Loucy (cell line): Measurements from ENCODE around the gene MAP7D3.
A peak's percentile ranks its signal among the peaks of the same experiment; 100 is the strongest.
"Not testable (repeated sequence)": the region's sequence is repeated elsewhere in the genome, so short reads cannot be mapped to it uniquely, and the experiment has no call there.

Experiments used
- H2AFZ ChIP-seq: fragments of 200-600 bp; sonication (generic); 2 replicates; pipeline ENCODE4 v1.6.0; 2016; ENCODE audit warnings: antibody characterized with exemption, mild to moderate bottlenecking, low read length, moderate library complexity
- H3F3A ChIP-seq: fragments of 200-600 bp; 2 replicates; pipeline ENCODE4 v1.6.0; 2016; ENCODE audit warnings: antibody characterized with exemption, low read depth, mild to moderate bottlenecking
- H3K27me3 ChIP-seq: fragments of 200-600 bp; sonication (generic); 2 replicates; pipeline ENCODE4 v1.6.1; 2014; ENCODE audit warnings: low read length, mild to moderate bottlenecking; ENCODE audit not compliant: insufficient read depth, poor library complexity, severe bottlenecking
- H3K36me3 ChIP-seq: fragments of 200-600 bp; sonication (generic); 2 replicates; pipeline ENCODE4 v1.6.1; 2016; ENCODE audit warnings: low read length; ENCODE audit not compliant: insufficient read depth
- H3K4me1 ChIP-seq: fragments of 200-600 bp; sonication (generic); 2 replicates; pipeline ENCODE4 v1.5.1; 2014; ENCODE audit warnings: low read length, mild to moderate bottlenecking; ENCODE audit not compliant: insufficient read depth, poor library complexity, severe bottlenecking
- H3K4me2 ChIP-seq: fragments of 200-600 bp; sonication (generic); 2 replicates; pipeline ENCODE4 v1.6.0; 2014; ENCODE audit warnings: antibody characterized with exemption, low read length, low read depth, mild to moderate bottlenecking; ENCODE audit not compliant: poor library complexity, severe bottlenecking
- H3K4me3 ChIP-seq: fragments of 200-600 bp; sonication (generic); 2 replicates; pipeline ENCODE4 v1.5.1; 2014; ENCODE audit warnings: low read length, mild to moderate bottlenecking, mixed read lengths; ENCODE audit not compliant: poor library complexity, severe bottlenecking
- H3K79me2 ChIP-seq: fragments of 200-600 bp; sonication (generic); 2 replicates; pipeline ENCODE4 v1.6.1; 2014; ENCODE audit warnings: low read length; ENCODE audit not compliant: insufficient read depth
- H3K9ac ChIP-seq: fragments of 200-600 bp; sonication (generic); 2 replicates; pipeline ENCODE4 v1.6.0; 2014; ENCODE audit warnings: mild to moderate bottlenecking, low read depth, low read length, moderate library complexity; ENCODE audit not compliant: poor library complexity, severe bottlenecking
- H3K9me2 ChIP-seq: fragments of 200-600 bp; sonication (generic); replicated peaks from 2 replicates; pipeline ENCODE4 v1.6.1; 2016; ENCODE audit warnings: low read depth, low read length, mixed read lengths
- H3K9me3 ChIP-seq: fragments of 200-600 bp; sonication (generic); 2 replicates; pipeline ENCODE4 v1.6.1; 2014; ENCODE audit warnings: mild to moderate bottlenecking, antibody characterized with exemption, low read length, low read depth; ENCODE audit not compliant: insufficient read depth
- H4K20me1 ChIP-seq: fragments of 200-600 bp; sonication (generic); 2 replicates; pipeline ENCODE4 v1.6.0; 2014; ENCODE audit warnings: antibody characterized with exemption, low read length, mild to moderate bottlenecking; ENCODE audit not compliant: insufficient read depth, poor library complexity, severe bottlenecking
- CTCF ChIP-seq: fragments of 200-600 bp; sonication (generic); conservative IDR thresholded peaks from 2 replicates; pipeline ENCODE4 v1.5.1; 2014; ENCODE audit warnings: mild to moderate bottlenecking, antibody characterized with exemption, low read length
- EZH2phosphoT487 ChIP-seq: fragments of 200-600 bp; IDR thresholded peaks from 2 replicates; pipeline ENCODE4 v1.6.1; 2018; ENCODE audit warnings: antibody characterized with exemption, mild to moderate bottlenecking, moderate library complexity, borderline replicate concordance

The MAP7D3 gene

GRCh38 chrX:136255541-136255940 is 4.3 kb upstream of the MAP7D3 start:
- Histone ChIP-seq H3K27me3 (no peaks in the 10 kb centered on the region), H3K4me3 (no peak overlapping the region), H3K4me1 (peaks cover 29% of the 10 kb centered on the region), H2AFZ (no peak overlapping the region), H3K36me3 (no peaks in the 10 kb centered on the region), H3K9me3 (no peaks in the 10 kb centered on the region), H4K20me1 (no peaks in the 10 kb centered on the region), H3K4me2 (no peak overlapping the region), H3K79me2 (peaks cover 5% of the 10 kb centered on the region), H3F3A (no peaks in the 10 kb centered on the region), H3K9ac (no peak overlapping the region), H3K9me2 (no peaks in the 10 kb centered on the region)
- TF ChIP-seq EZH2phosphoT487: no peak
- no peak for TF ChIP-seq CTCF

- H3K9me2 ChIP-seq: no peaks in the 10 kb centered on the region
- H3K27me3 ChIP-seq: no peaks in the 10 kb centered on the region
- peaks cover 29% of the 10 kb centered on the region for H3K79me2 ChIP-seq
- peaks cover 7% of the 10 kb centered on the region for H4K20me1 ChIP-seq
- H3K4me2 ChIP-seq: peak overlapping the region; percentile 95
- H3K36me3 ChIP-seq: no peaks in the 10 kb centered on the region
- peak overlapping the region; percentile 91 for H3K4me3 ChIP-seq
- no peak for TF ChIP-seq CTCF
- no peak for TF ChIP-seq EZH2phosphoT487
- H3K4me1 ChIP-seq: peaks cover 18% of the 10 kb centered on the region
- peak overlapping the region; percentile 76; the same call in 1 of the 2 replicates for H2AFZ ChIP-seq
- no peaks in the 10 kb centered on the region for H3F3A ChIP-seq
- peak overlapping the region; percentile 88 for H3K9ac ChIP-seq
- H3K9me3 ChIP-seq: no peaks in the 10 kb centered on the region
These were observed 784 bp downstream of the MAP7D3 start for GRCh38 chrX:136250191-136251040.

- Histone ChIP-seq H3K9me2 (no peaks in the 10 kb centered on the region), H2AFZ (no peak overlapping the region), H3K9me3 (no peaks in the 10 kb centered on the region), H3K79me2 (peaks cover 29% of the 10 kb centered on the region), H4K20me1 (peaks cover 7% of the 10 kb centered on the region), H3K4me3 (no peak overlapping the region), H3F3A (no peaks in the 10 kb centered on the region), H3K27me3 (no peaks in the 10 kb centered on the region), H3K36me3 (peaks cover 8% of the 10 kb centered on the region; the same call in 1 of the 2 replicates), H3K4me1 (peaks cover 13% of the 10 kb centered on the region), H3K9ac (no peak overlapping the region), H3K4me2 (no peak overlapping the region)
- no peak for TF ChIP-seq EZH2phosphoT487
- no peak for TF ChIP-seq CTCF
These were observed 5.0 kb downstream of the MAP7D3 start for GRCh38 chrX:136246201-136246600.

GRCh38 chrX:136237849-136238248 is 13.4 kb downstream of the MAP7D3 start:
- H3K4me2 ChIP-seq, H3K9ac ChIP-seq, H3K9me3 ChIP-seq, H3K27me3 ChIP-seq, H3K4me1 ChIP-seq, H3F3A ChIP-seq, H3K9me2 ChIP-seq, H2AFZ ChIP-seq, H3K4me3 ChIP-seq, H4K20me1 ChIP-seq, H3K79me2 ChIP-seq: not testable (repeated sequence)
- H3K36me3 ChIP-seq: peaks cover 22% of the 10 kb centered on the region; the same call in 1 of the 2 replicates
